Esophagus squamous epithelium (tissue), 5 donors: ENCODE results near the gene ZNF524. TPM values are rescaled to one million over a fixed set of nuclear protein-coding genes. Genes with fewer than 3 reads are reported as not detected.

Experiments used
- DNase-seq: peaks from one replicate; lab custom pipeline; 2025; lab: John Stamatoyannopoulos, UW
- H3K27ac ChIP-seq, 4 donors: fragments of 200-600 bp; sonication (generic); one replicate each; pipeline ENCODE4 v1.5.1; 2016 to 2019; ENCODE audit warnings: mild to moderate bottlenecking in 1 of 4
- H3K27me3 ChIP-seq, 4 donors: fragments of 200-600 bp; sonication (generic); 1 replicate in 3 of 4; 2 replicates in 1 of 4; pipeline versions ENCODE4 v1.5.1 to v1.6.0; 2017 to 2021; ENCODE audit warnings: antibody characterized with exemption in 1 of 4
- H3K36me3 ChIP-seq, 3 donors: fragments of 200-600 bp; sonication (generic); one replicate each; pipeline ENCODE4 v1.5.1; 2016 to 2019
- H3K4me1 ChIP-seq, 3 donors: fragments of 200-600 bp; sonication (generic); one replicate each; pipeline ENCODE4 v1.5.1; 2017 to 2019
- H3K4me3 ChIP-seq, 4 donors: fragments of 200-600 bp; sonication (generic); 1 replicate in 3 of 4; 2 replicates in 1 of 4; pipeline ENCODE4 v1.5.1; 2016 to 2019; ENCODE audit warnings: mild to moderate bottlenecking in 2 of 4, moderate library complexity in 1 of 4
- H3K9me3 ChIP-seq, 3 donors: fragments of 200-600 bp; sonication (generic); one replicate each; pipeline ENCODE4 v1.5.1; 2016 to 2019
- CTCF ChIP-seq, 6 experiments: fragments of 450-650 bp in 4 of 6; fragments of 200-600 bp in 2 of 6; sonication (generic) in 2 of 6; IDR thresholded peaks; one replicate each; pipeline ENCODE4 v1.5.1; 2016 to 2019; ENCODE audit warnings: antibody characterized with exemption in 6 of 6, mild to moderate bottlenecking in 4 of 6, moderate library complexity in 4 of 6
- POLR2A ChIP-seq, 4 donors: fragments of 450-650 bp; IDR thresholded peaks; one replicate each; pipeline ENCODE4 v1.6.1; 2017; ENCODE audit warnings: antibody characterized with exemption in 4 of 4, mild to moderate bottlenecking in 4 of 4, moderate library complexity in 3 of 4
- WGBS, 2 donors: methylation state at CpG; one replicate each; pipeline ENCODE4 v1.1.5; 2018; 5-methylcytosine and 5-hydroxymethylcytosine counted together
- intact Hi-C: fragments of 100-400 bp; cut with DNase I; formaldehyde crosslinking; loops from one replicate; pipeline ENCODE4 v1.15.0; 2022
- total RNA-seq, 4 donors: library from RNA; depleted of rRNA; stranded (reverse); fragments of >200 nt; gene quantifications; one replicate each; pipeline ENCODE4 v1.1.0, GENCODE V29; 2016
- donor health status: DM: yes; HTN: yes; CAD: no.

The ZNF524 gene
- total RNA-seq, 4 donors from 2014 or later, result 17.7 to 25.9 (median 22.9) TPM

GRCh38 chr19:55643887-55644176 lies 43.7 kb downstream of the ZNF524 start:
- WGBS, 2 donors, result 0% methylated on average over 13 to 15 of the region's 15 CpGs
- H3K9me3 ChIP-seq, result no peaks in the 10 kb centered on the region
- TF ChIP-seq CTCF (IDR thresholded peaks at IDR 0.05), result no peak
- no peak for TF ChIP-seq POLR2A (IDR thresholded peaks at IDR 0.05)
- peaks cover 0 to 18% (median 5%) of the 10 kb centered on the region in 3 donors for H3K36me3 ChIP-seq
- DNase-seq, result no peak
- no peaks in the 10 kb centered on the region for H3K27me3 ChIP-seq
- peak overlapping the region; percentile 93 to 96 (median 95) for H3K4me3 ChIP-seq
- H3K4me1 ChIP-seq, result peaks cover 55 to 90% (median 57%) of the 10 kb centered on the region in 3 donors
- intact Hi-C loops, result no loop called here
- H3K27ac ChIP-seq, result peak overlapping the region; percentile 93 to 98 (median 96)

GRCh38 chr19:55644191-55644833 lies 44.2 kb downstream of the ZNF524 start:
- no peaks in the 10 kb centered on the region for H3K9me3 ChIP-seq
- TF ChIP-seq POLR2A (IDR thresholded peaks at IDR 0.05) (no peak), CTCF (IDR thresholded peaks at IDR 0.05) (no peak)
- DNase-seq, result no peak
- WGBS, 2 donors, result 39 to 42% methylated on average over 11 to 12 of the region's 12 CpGs
- peak overlapping the region; percentile 93 to 98 (median 96) for H3K27ac ChIP-seq
- H3K4me1 ChIP-seq, result peaks cover 59 to 90% (median 60%) of the 10 kb centered on the region in 3 donors
- peak overlapping the region; percentile 93 to 96 (median 95) for H3K4me3 ChIP-seq
- H3K36me3 ChIP-seq, result peaks cover 0 to 18% (median 5%) of the 10 kb centered on the region in 3 donors
- intact Hi-C loops, result no loop called here
- H3K27me3 ChIP-seq, result no peaks in the 10 kb centered on the region

GRCh38 chr19:55644842-55645511 lies 44.9 kb downstream of the ZNF524 start:
- H3K4me3 ChIP-seq, result peak overlapping the region in 1 of 4 donors; percentile 95
- DNase-seq, result no peak

GRCh38 chr19:55645512-55645881 lies 45.4 kb downstream of the ZNF524 start:
- Histone ChIP-seq H3K4me3 (no peak overlapping the region), H3K9me3 (no peaks in the 10 kb centered on the region), H3K36me3 (peaks cover 0 to 21% (median 5%) of the 10 kb centered on the region in 3 donors), H3K27me3 (no peaks in the 10 kb centered on the region), H3K27ac (no peak overlapping the region), H3K4me1 (peaks cover 49 to 87% (median 52%) of the 10 kb centered on the region in 3 donors)
- TF ChIP-seq CTCF (IDR thresholded peaks at IDR 0.05) (no peak), POLR2A (IDR thresholded peaks at IDR 0.05) (no peak)
- intact Hi-C loops, result no loop called here
- WGBS, 2 donors, result 56 to 70% methylated on average over 3 to 5 of the region's 5 CpGs
- no peak for DNase-seq

More at GRCh38 chr19:55644842-55645511, 44.9 kb downstream of the ZNF524 start:
- H3K4me1 ChIP-seq, result peaks cover 54 to 90% (median 58%) of the 10 kb centered on the region in 3 donors
- H3K27ac ChIP-seq, result peak overlapping the region in 2 of 4 donors; percentile 93 to 98
- peaks cover 0 to 18% (median 5%) of the 10 kb centered on the region in 3 donors for H3K36me3 ChIP-seq
- H3K9me3 ChIP-seq, result no peaks in the 10 kb centered on the region
- H3K27me3 ChIP-seq, result no peaks in the 10 kb centered on the region
- no peak for TF ChIP-seq CTCF (IDR thresholded peaks at IDR 0.05)
- no peak for TF ChIP-seq POLR2A (IDR thresholded peaks at IDR 0.05)
- intact Hi-C loops, result no loop called here
- 68 to 85% methylated on average over 3 to 8 of the region's 28 CpGs for WGBS, 2 donors
